Endothelial cell of umbilical vein (primary cell): Measurements from ENCODE around the gene TPPP2. TPM values are rescaled to one million over a fixed set of nuclear protein-coding genes. Genes with fewer than 3 reads are reported as not detected.

ENCODE experiments used
- BruUV-seq: library from RNA; stranded (reverse); fragments of 400-500 nt; replicated peaks from 2 replicates; lab custom pipeline; 2021; lab: Mats Ljungman, UMichigan
- CTCF ChIA-PET: fragments of 300-600, 350-600 bp; sonication (Branson Sonifier 250); formaldehyde crosslinking; loops from one replicate; lab custom pipeline; 2021; ENCODE audit warnings: antibody characterized with exemption, inconsistent platforms; lab: Charles Lee
- POLR2A ChIA-PET: fragments of 300-600, 350-600 bp; sonication (Branson Sonifier 250); formaldehyde crosslinking; loops from one replicate; lab custom pipeline; 2021; ENCODE audit warnings: antibody characterized with exemption, inconsistent platforms; lab: Charles Lee
- DNase-seq: peaks from one replicate; pipeline ENCODE4 v3.0.0-alpha.2; 2011; ENCODE audit warnings: low read depth, low spot score
- FAIRE-seq: peaks from 2 replicates; lab custom pipeline; 2011; peaks lifted over from hg19 to GRCh38; lab: Jason Lieb, UNC
- H2AFZ ChIP-seq: 2 replicates; pipeline ENCODE4 v1.6.0; 2012; ENCODE audit warnings: low read depth, low read length, control low read depth, inconsistent platforms
- H3K27ac ChIP-seq: 2 replicates; pipeline ENCODE4 v1.5.1; 2011; ENCODE audit warnings: low read depth, mild to moderate bottlenecking, control low read depth, low read length, moderate library complexity; ENCODE audit not compliant: insufficient read depth
- H3K27me3 ChIP-seq, 2 experiments: 2 replicates each; pipeline versions ENCODE4 v1.6.0 to v1.6.1; 2011; ENCODE audit warnings: low read length in 2 of 2, mixed read lengths in 1 of 2; ENCODE audit not compliant: control insufficient read depth in 2 of 2, insufficient read depth in 2 of 2
- H3K36me3 ChIP-seq, 2 experiments: 2 replicates in 1 of 2; 3 replicates in 1 of 2; pipeline ENCODE4 v1.5.1; 2011; ENCODE audit warnings: low read length in 2 of 2, mild to moderate bottlenecking in 1 of 2, moderate library complexity in 1 of 2; ENCODE audit not compliant: control insufficient read depth in 2 of 2, insufficient read depth in 2 of 2; ENCODE audit errors: extremely low read depth in 1 of 2
- H3K4me1 ChIP-seq: 3 replicates; pipeline ENCODE4 v1.5.1; 2011; ENCODE audit warnings: mild to moderate bottlenecking, low read length; ENCODE audit not compliant: control insufficient read depth, insufficient read depth; ENCODE audit errors: extremely low read depth
- H3K4me2 ChIP-seq: 2 replicates; pipeline ENCODE4 v1.6.1; 2011; ENCODE audit warnings: low read length, control low read depth, mixed read lengths; ENCODE audit not compliant: insufficient read depth
- H3K4me3 ChIP-seq, 3 experiments: fragments of 200-600 bp in 1 of 3; sonication (generic), shearing (Covaris generic) in 1 of 3; replicated peaks in 1 of 3; 2 replicates each; pipeline ENCODE4 v1.5.1; 2011 to 2016; ENCODE audit warnings: control low read depth in 3 of 3, low read length in 3 of 3, mild to moderate bottlenecking in 2 of 3, inconsistent platforms in 1 of 3, low read depth in 1 of 3, moderate library complexity in 1 of 3; ENCODE audit not compliant: insufficient read depth in 1 of 3
- H3K79me2 ChIP-seq: 2 replicates; pipeline ENCODE4 v1.6.0; 2012; ENCODE audit warnings: low read length, inconsistent platforms; ENCODE audit not compliant: control insufficient read depth, insufficient read depth
- H3K9ac ChIP-seq: replicated peaks from 2 replicates; pipeline ENCODE3; 2011; ENCODE audit warnings: low read length, control low read depth; ENCODE audit not compliant: insufficient read depth; ENCODE audit errors: extremely low read depth
- H3K9me1 ChIP-seq: replicated peaks from 3 replicates; pipeline ENCODE4 v1.6.0; 2011; ENCODE audit warnings: mild to moderate bottlenecking, low read length; ENCODE audit not compliant: control insufficient read depth, insufficient read depth; ENCODE audit errors: extremely low read depth
- H3K9me3 ChIP-seq: replicated peaks from 2 replicates; pipeline ENCODE4 v1.5.1; 2012; ENCODE audit warnings: low read length, inconsistent platforms; ENCODE audit not compliant: control insufficient read depth, insufficient read depth
- H4K20me1 ChIP-seq: replicated peaks from 2 replicates; pipeline ENCODE3; 2011; ENCODE audit warnings: mild to moderate bottlenecking, low read length; ENCODE audit not compliant: control insufficient read depth, insufficient read depth; ENCODE audit errors: extremely low read depth
- CTCF ChIP-seq, 2 donors: IDR thresholded peaks; 1 replicate in 1 of 2; 2 replicates in 1 of 2; pipeline ENCODE4 v1.5.1; 2011; ENCODE audit warnings: low read length in 2 of 2, mild to moderate bottlenecking in 2 of 2, moderate library complexity in 2 of 2, control low read depth in 1 of 2, inconsistent platforms in 1 of 2, low read depth in 1 of 2; ENCODE audit not compliant: insufficient read depth in 1 of 2; ENCODE audit errors: extremely low read depth in 1 of 2
- EZH2 ChIP-seq: IDR thresholded peaks from 2 replicates; pipeline ENCODE4 v1.6.1; 2012; ENCODE audit warnings: borderline replicate concordance, low read depth, mild to moderate bottlenecking, moderate library complexity, low read length, inconsistent platforms; ENCODE audit not compliant: severe bottlenecking
- GATA2 ChIP-seq: IDR thresholded peaks from 2 replicates; pipeline ENCODE4 v1.7.0; 2011; ENCODE audit warnings: low read depth, mild to moderate bottlenecking, moderate library complexity, mixed read lengths, low read length; ENCODE audit not compliant: insufficient read length, insufficient read depth
- JUN ChIP-seq: IDR thresholded peaks from 2 replicates; pipeline ENCODE4 v1.6.1; 2011; ENCODE audit warnings: borderline replicate concordance, low read depth; ENCODE audit not compliant: insufficient read length, insufficient read depth
- MAX ChIP-seq: IDR thresholded peaks from 2 replicates; pipeline ENCODE4 v1.6.1; 2011; ENCODE audit not compliant: insufficient read depth, insufficient read length
- MYC ChIP-seq: IDR thresholded peaks from one replicate; pipeline ENCODE4 v1.6.1; 2011; ENCODE audit warnings: mild to moderate bottlenecking, low read depth, low read length
- POLR2AphosphoS5 ChIP-seq: IDR thresholded peaks from 2 replicates; pipeline ENCODE4 v1.6.1; 2012; ENCODE audit warnings: low read depth, mild to moderate bottlenecking, control low read depth, low read length, moderate library complexity; ENCODE audit not compliant: insufficient read depth
- dilution Hi-C: fragments of 300-500 bp; cut with MboI; formaldehyde crosslinking; loops from one replicate; pipeline ENCODE4 v1.15.0; 2019; ENCODE audit warnings: low sequenced_read_pairs; ENCODE audit not compliant: extremely low pct_ligation_motif_present
- intact Hi-C: fragments of 100-400 bp; cut with micrococcal nuclease; formaldehyde crosslinking; loops from one replicate; pipeline ENCODE4 v1.10.0; 2022
- polyA plus RNA-seq, 4 experiments: library from polyadenylated mRNA; depleted of rRNA in 3 of 4; stranded (reverse) in 3 of 4; unstranded in 1 of 4; fragments of >200 nt; gene quantifications; 2 replicates each; pipeline versions ENCODE4 v1.2.1 to v1.2.3, GENCODE V29; 2011 to 2012; ENCODE audit warnings: missing spikeins in 1 of 4
- total RNA-seq: library from RNA; stranded (reverse); gene quantifications from 2 replicates; pipeline ENCODE4 v1.2.3, GENCODE V29; 2021

The TPPP2 gene
- total and polyA plus RNA-seq, 2 donors (not counting 3 experiments of a cell fraction or from before 2014, with no cell fraction given): not detected

DNA sequence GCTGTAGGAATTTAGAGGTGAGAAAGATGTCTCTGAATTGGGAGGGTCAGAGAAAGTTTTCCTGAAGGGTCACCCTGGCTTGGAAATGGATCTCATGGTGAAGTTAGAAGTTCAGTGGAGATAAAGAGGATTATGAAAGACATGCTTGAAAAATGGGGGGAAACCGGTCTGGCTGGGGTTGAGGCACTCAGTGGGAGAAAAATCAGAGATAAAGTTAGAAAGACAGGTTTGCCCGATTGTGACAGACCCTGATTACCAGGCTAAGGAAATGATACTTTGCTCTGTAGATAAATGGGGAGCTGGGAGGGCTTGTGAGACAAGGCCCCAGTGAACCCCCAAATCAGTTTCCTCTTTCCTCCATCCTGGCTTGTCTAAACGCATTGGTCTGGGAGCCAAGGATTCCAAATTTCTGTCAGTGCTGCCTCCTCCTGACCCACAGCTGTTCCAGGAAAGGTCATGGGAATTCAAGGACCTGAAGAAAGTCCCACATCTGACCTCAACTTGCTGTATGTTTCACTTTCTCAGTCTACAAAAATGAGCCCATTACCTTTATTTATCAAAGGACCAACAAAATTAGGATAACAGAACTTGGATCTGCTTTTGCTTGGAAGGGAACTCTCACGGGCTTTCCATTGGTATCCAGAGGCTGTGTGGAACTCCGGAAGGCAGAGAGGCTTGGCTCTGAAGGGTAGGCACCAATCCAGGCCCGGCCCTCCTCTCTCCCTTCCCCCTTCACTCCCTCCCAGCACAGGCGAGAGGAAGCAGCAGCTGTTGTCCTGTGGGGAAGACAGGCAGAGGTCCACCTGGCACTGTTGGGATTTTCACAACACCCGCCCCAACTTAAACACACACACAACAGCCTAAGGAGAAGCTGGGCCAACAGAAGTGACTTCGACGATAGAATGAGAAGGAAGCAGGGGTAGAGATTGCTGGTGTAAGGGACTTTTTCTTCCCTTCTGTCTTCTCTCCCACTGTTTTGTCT is 8.7 kb downstream of the TPPP2 start:
- no peak overlapping the region for H3K4me2 ChIP-seq
- H3K27me3 ChIP-seq: peaks cover 13 to 15% of the 10 kb centered on the region in 2 experiments
- no peaks in the 10 kb centered on the region for H3K9me3 ChIP-seq
- H3K4me3 ChIP-seq: no peak overlapping the region
- no peaks in the 10 kb centered on the region for H3K36me3 ChIP-seq
- H3K79me2 ChIP-seq: no peaks in the 10 kb centered on the region
- ChIA-PET POLR2A (no interaction called here), CTCF (interaction anchor here (1.4 to 7.0 kb wide), 4 partner anchors 23 to 180 kb away, joined by 3 to 214 read pairs (median 18); no protein-coding TSS in a partner anchor)
- DNase-seq (peak; percentile 47), FAIRE-seq (no peak)
- intact Hi-C loops: no loop called here
- no peak overlapping the region for H3K9ac ChIP-seq
- dilution Hi-C loops: no loop called here
- H3K4me1 ChIP-seq: peaks cover 4% of the 10 kb centered on the region
- no TSS peak for BruUV-seq
- H3K9me1 ChIP-seq: no peaks in the 10 kb centered on the region
- no peak overlapping the region for H3K27ac ChIP-seq
- TF ChIP-seq MAX (no peak), POLR2AphosphoS5 (no peak), GATA2 (no peak), MYC (no peak), EZH2 (no peak), CTCF (IDR thresholded peaks at IDR 0.05; ENCODE audit: extremely low read depth in 1 of 2, insufficient read depth in 1 of 2, low read depth in 1 of 2, low read length in 2 of 2) (no peak), JUN (no peak)
- H2AFZ ChIP-seq: peak overlapping the region; percentile 16
- H4K20me1 ChIP-seq: no peaks in the 10 kb centered on the region
